ENCODE measurements around the gene ISLR2.
"Not testable (repeated sequence)": the region's sequence is repeated elsewhere in the genome, so short reads cannot be mapped to it uniquely, and the experiment has no call there.

The ISLR2 gene

GRCh38 chr15:74130155-74130848 lies at the start of gene ISLR2:
Gene ISLR2 (plus strand): TSS chr15:74130586. CDS start chr15:74132755, 2,169 bp downstream.
- DNase-seq, result no peak

GRCh38 chr15:74082450-74082849 lies 47.9 kb upstream of the ISLR2 start, which contains the start of gene GOLGA6A:
Gene GOLGA6A (minus strand): TSS chr15:74082550. CDS start chr15:74082509, 41 bp downstream.
- not testable (repeated sequence) for DNase-seq

- not testable (repeated sequence) for DNase-seq
Measured at GRCh38 chr15:74094567-74094966, 35.8 kb upstream of the ISLR2 start.

GRCh38 chr15:74095610-74096009 lies 34.8 kb upstream of the ISLR2 start:
- DNase-seq, result not testable (repeated sequence)

- DNase-seq, result not testable (repeated sequence)
Measured at GRCh38 chr15:74096753-74097474, 33.5 kb upstream of the ISLR2 start.

GRCh38 chr15:74099963-74100733 lies 30.2 kb upstream of the ISLR2 start:
- DNase-seq, result not testable (repeated sequence)

GRCh38 chr15:74108111-74108510 lies 22.3 kb upstream of the ISLR2 start:
- DNase-seq, result no peak

GRCh38 chr15:74108611-74109010 lies 21.8 kb upstream of the ISLR2 start:
- not testable (repeated sequence) for DNase-seq

GRCh38 chr15:74109713-74110112 lies 20.7 kb upstream of the ISLR2 start:
- DNase-seq, result peak; percentile 56

GRCh38 chr15:74120426-74120825 lies 10.0 kb upstream of the ISLR2 start:
- DNase-seq, result no peak

GRCh38 chr15:74121039-74121438 lies 9.3 kb upstream of the ISLR2 start:
- no peak for DNase-seq

- DNase-seq, result no peak
Measured at GRCh38 chr15:74121858-74122257, 8.5 kb upstream of the ISLR2 start.

- no peak for DNase-seq
Measured at GRCh38 chr15:74122403-74123130, 7.8 kb upstream of the ISLR2 start.

- DNase-seq, result no peak
Measured at GRCh38 chr15:74123131-74123429, 7.3 kb upstream of the ISLR2 start.

GRCh38 chr15:74123658-74124057 lies 6.7 kb upstream of the ISLR2 start:
- DNase-seq, result no peak

- no peak for DNase-seq
Measured at GRCh38 chr15:74124196-74124595, 6.2 kb upstream of the ISLR2 start.

- no peak for DNase-seq
Measured at GRCh38 chr15:74124759-74125158, 5.6 kb upstream of the ISLR2 start.

GRCh38 chr15:74127255-74127953 lies 3.0 kb upstream of the ISLR2 start:
- peak; percentile 63 for DNase-seq

GRCh38 chr15:74127954-74128784 lies 2.2 kb upstream of the ISLR2 start:
- DNase-seq, result no peak

- DNase-seq, result no peak
Measured at GRCh38 chr15:74128785-74129585, 1.4 kb upstream of the ISLR2 start.

Measured in MV-4-11 (cell line).